Urinary bladder (tissue), 4 donors: Measurements from ENCODE around the gene IDE. TPM values are rescaled to one million over a fixed set of nuclear protein-coding genes. Genes with fewer than 3 reads are reported as not detected.
"Not testable (repeated sequence)": the region's sequence is repeated elsewhere in the genome, so short reads cannot be mapped to it uniquely, and the experiment has no call there.

Experiments
- DNase-seq: peaks from one replicate; pipeline ENCODE4 v3.0.0-alpha.2; 2015; ENCODE audit errors: extremely low spot score
- H3K27ac ChIP-seq: one replicate; pipeline ENCODE4 v1.5.1; 2013; ENCODE audit warnings: low read depth, mild to moderate bottlenecking, moderate library complexity
- H3K36me3 ChIP-seq: one replicate; pipeline ENCODE4 v1.6.1; 2013; ENCODE audit warnings: mild to moderate bottlenecking, moderate library complexity; ENCODE audit not compliant: insufficient read depth
- H3K4me1 ChIP-seq: one replicate; pipeline ENCODE4 v1.6.1; 2013; ENCODE audit warnings: mild to moderate bottlenecking, moderate library complexity; ENCODE audit not compliant: insufficient read depth
- H3K4me3 ChIP-seq: one replicate; pipeline ENCODE4 v1.5.1; 2013; ENCODE audit warnings: low read depth, low read length
- WGBS: extraction: QIAGEN DNeasy Blood & Tissue Kit; methylation state at CpG from one replicate; pipeline ENCODE4 v1.1.7; 2013; 5-methylcytosine and 5-hydroxymethylcytosine counted together
- polyA plus RNA-seq: library from polyadenylated mRNA; stranded (reverse); fragments of 200-250 nt; gene quantifications from one replicate; pipeline ENCODE4 v1.2.3, GENCODE V29; 2013
- total RNA-seq: library from RNA; depleted of rRNA; stranded (reverse); fragments of >200 nt; gene quantifications from one replicate; pipeline ENCODE4 v1.2.3, GENCODE V29; 2014
- donor health status: healthy with polysubstance abuse.
- donor health status: healthy.

Gene IDE
- 40.1 TPM for total RNA-seq
- polyA plus RNA-seq = 14.1 TPM

- under 1% methylated on average over 80 of the region's 80 CpGs for WGBS
- no peaks in the 10 kb centered on the region for H3K4me1 ChIP-seq
- DNase-seq = no peak
- peak within 1 kb of the TSS; percentile 90 for H3K27ac ChIP-seq
- H3K36me3 ChIP-seq = no peaks in the 10 kb centered on the region
- peak within 1 kb of the TSS; percentile 86 for H3K4me3 ChIP-seq
These were observed at the start of gene IDE for GRCh38 chr10:92573798-92574547. IDE (minus strand) TSS chr10:92574093; CDS start chr10:92574019, 74 bp downstream.

DNA sequence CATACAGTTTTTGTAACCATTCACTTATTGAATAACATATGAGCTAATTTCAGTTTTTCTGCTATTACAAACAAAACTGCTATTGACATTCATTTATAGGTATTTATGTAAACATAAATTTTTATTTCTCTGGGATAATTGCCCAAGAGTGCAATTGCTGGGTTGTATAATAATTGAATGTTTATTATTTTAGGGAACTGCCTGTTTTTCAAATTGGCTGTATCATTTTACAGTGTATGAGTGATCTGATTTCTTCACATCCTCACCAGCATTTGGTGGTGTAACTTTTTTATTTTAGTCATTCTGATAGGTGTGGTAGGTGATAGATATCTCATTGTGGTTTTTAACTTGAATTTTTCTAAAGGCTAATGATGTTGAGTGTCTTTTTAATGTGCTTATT lies 45.5 kb upstream of the IDE start:
- Histone ChIP-seq H3K36me3 (no peaks in the 10 kb centered on the region), H3K4me3 (no peak overlapping the region), H3K27ac (no peak overlapping the region), H3K4me1 (no peaks in the 10 kb centered on the region)
- DNase-seq = no peak

DNA sequence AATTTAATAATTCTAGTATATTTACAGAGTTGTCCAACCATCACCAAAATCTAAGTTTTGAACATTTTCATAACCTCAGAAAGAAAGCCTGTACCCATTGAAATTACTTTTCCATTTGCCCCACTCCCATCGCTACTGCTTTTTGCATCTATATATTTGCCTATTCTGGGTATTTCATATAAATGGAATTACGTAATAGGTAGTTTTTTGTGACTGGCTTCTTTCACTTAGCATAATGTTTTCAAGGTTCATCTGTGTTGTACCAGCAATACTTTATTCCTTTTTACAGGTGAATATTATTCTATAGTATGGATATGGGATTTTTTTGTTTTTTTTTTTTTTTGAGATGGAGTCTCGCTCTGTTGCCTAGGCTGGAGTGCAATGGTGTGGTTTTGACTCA lies 41.6 kb upstream of the IDE start:
- no peaks in the 10 kb centered on the region for H3K36me3 ChIP-seq
- 99% methylated on average over 3 of the region's 3 CpGs for WGBS
- DNase-seq = no peak
- H3K4me1 ChIP-seq = no peaks in the 10 kb centered on the region
- no peak overlapping the region for H3K4me3 ChIP-seq
- no peak overlapping the region for H3K27ac ChIP-seq

DNA sequence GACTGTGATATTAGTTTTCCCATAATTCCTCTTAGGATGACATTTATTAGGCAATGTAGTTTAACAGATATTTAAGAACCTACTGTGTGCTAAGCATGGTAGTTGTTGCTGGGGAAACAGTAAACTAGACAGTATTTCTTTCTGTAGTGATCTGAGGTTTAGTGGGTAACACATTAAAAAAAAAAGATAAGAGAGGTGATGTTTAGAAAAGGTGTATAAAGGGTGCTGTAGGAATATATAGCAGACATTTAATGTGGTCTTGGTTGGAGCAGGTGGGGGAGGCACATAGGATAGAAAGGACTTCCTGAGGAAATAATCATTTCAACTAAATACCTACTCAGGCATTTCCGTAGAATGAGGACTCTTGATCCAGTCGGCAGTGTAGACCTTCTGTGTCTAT lies 30.9 kb upstream of the IDE start:
- no peak overlapping the region for H3K4me3 ChIP-seq
- no peak for DNase-seq
- 88% methylated on average over 2 of the region's 2 CpGs for WGBS
- H3K27ac ChIP-seq = no peak overlapping the region
- no peaks in the 10 kb centered on the region for H3K36me3 ChIP-seq
- no peaks in the 10 kb centered on the region for H3K4me1 ChIP-seq

DNA sequence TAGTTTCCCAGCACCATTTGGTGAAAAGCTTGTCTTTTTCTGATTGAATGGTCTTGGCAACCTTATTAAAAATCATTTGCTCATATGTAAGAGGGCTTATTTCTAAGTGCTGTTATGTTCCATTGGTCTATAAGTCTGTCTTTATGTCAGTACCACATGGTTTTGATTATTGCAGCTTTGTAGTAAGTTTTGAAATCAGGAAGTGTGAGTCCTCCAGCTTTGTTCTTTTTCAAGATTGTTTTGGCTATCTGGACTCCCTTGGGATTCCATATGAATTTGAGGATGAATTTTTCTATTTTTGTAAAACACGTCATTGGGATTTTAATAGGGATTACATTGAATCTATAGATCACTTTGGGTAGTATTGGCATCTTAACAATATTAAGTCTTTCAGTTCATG lies 24.4 kb upstream of the IDE start:
- WGBS = 95% methylated on average over 1 of the region's 1 CpG
- no peak for DNase-seq
- Histone ChIP-seq H3K27ac (no peak overlapping the region), H3K36me3 (no peaks in the 10 kb centered on the region), H3K4me3 (no peak overlapping the region), H3K4me1 (no peaks in the 10 kb centered on the region)

DNA sequence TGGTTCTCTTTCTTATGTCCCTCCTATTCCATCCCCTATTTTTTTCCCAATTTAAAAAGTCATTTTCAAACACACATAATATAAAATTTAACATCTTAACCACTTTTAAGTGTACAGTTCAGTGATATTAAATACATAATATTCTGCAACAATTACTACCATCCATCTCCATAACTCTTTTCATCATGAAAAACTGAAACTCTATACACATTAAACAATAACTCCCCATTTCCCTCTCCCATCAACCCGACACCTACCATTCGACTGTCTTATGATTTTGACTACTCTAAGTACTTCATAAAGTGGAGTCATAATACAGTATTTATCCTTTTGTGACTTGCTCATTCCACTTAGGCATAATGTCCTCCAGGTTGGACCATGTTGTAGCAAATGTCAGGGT lies 21.6 kb upstream of the IDE start:
- DNase-seq = no peak
- no peaks in the 10 kb centered on the region for H3K36me3 ChIP-seq
- H3K4me1 ChIP-seq = no peaks in the 10 kb centered on the region
- no peak overlapping the region for H3K4me3 ChIP-seq
- 99% methylated on average over 2 of the region's 2 CpGs for WGBS
- no peak overlapping the region for H3K27ac ChIP-seq

GRCh38 chr10:92593619-92594588 lies 20.0 kb upstream of the IDE start:
- no peaks in the 10 kb centered on the region for H3K4me1 ChIP-seq
- no peaks in the 10 kb centered on the region for H3K36me3 ChIP-seq
- H3K4me3 ChIP-seq = peak overlapping the region; percentile 55
- WGBS = 11% methylated on average over 9 of the region's 9 CpGs
- H3K27ac ChIP-seq = no peak overlapping the region
- DNase-seq = no peak

GRCh38 chr10:92592761-92593618 lies 19.1 kb upstream of the IDE start, which contains the start of gene KIF11:
KIF11 (plus strand) TSS chr10:92593130; CDS start chr10:92593376, 246 bp downstream.
- under 1% methylated on average over 61 of the region's 61 CpGs for WGBS
- H3K27ac ChIP-seq = peak within 1 kb of the TSS; percentile 80
- H3K4me1 ChIP-seq = no peaks in the 10 kb centered on the region
- peak; percentile 94 for DNase-seq
- H3K4me3 ChIP-seq = peak within 1 kb of the TSS; percentile 55
- H3K36me3 ChIP-seq = no peaks in the 10 kb centered on the region

- Histone ChIP-seq H3K27ac (peak overlapping the region; percentile 64), H3K4me1 (no peaks in the 10 kb centered on the region), H3K36me3 (no peaks in the 10 kb centered on the region), H3K4me3 (peak overlapping the region; percentile 25)
- DNase-seq = peak; percentile 71
- under 1% methylated on average over 38 of the region's 38 CpGs for WGBS
These were observed 17.7 kb upstream of the IDE start for GRCh38 chr10:92591550-92592022.

DNA sequence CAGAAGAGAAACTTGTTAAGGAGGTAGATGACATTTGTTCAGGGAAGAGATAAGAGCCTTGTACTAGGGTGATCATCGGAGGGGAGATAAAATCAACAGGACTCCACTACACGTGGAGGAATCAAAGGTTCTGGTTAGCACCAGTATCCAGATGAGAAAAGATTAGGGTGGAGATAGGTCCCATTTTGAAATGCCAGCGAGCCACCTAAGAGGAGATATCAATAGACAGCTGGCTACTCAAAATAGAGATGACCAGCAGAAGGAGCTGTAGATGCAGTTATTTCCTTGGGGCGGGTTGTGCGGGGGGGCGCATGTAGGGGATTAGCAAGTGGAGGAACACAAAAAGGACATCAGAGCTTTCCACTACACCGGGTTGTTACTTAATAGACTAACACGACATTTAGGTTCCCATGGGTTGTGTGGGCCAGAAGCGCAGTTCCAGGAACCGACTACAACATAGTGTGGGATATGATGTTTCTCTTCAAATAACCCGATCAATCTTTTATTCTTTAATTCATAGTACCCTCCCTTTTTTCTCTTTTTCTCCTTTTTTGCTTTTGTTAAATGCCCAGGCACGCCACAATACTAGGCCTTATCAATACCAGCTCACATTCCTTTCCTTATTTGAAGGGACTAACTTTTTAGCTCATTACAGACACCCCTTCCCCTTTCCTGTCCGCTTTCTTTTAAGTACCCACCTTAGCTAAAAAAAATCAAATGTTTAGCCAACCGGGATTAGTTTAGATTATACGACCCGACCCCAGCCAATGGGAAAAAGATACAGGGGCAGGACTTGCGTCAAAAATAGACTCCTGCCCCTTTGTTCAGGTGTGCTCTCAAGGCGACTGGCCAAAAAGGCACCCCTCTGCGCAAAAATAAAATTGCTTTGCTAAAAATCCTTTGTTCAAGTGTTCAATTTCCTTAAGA lies 17.0 kb upstream of the IDE start:
- H3K4me1 ChIP-seq = no peaks in the 10 kb centered on the region
- peak overlapping the region; percentile 64 for H3K27ac ChIP-seq
- H3K4me3 ChIP-seq = peak overlapping the region; percentile 25
- H3K36me3 ChIP-seq = no peaks in the 10 kb centered on the region
- 36% methylated on average over 19 of the region's 19 CpGs for WGBS
- DNase-seq = no peak

- not testable (repeated sequence) for H3K4me3 ChIP-seq, H3K36me3 ChIP-seq, H3K4me1 ChIP-seq, DNase-seq, H3K27ac ChIP-seq
- WGBS = 93% methylated on average over 6 of the region's 6 CpGs
These were observed 8.5 kb upstream of the IDE start for GRCh38 chr10:92582347-92582746.

GRCh38 chr10:92575961-92576360 lies 2.1 kb upstream of the IDE start:
- no peak for DNase-seq
- Histone ChIP-seq H3K4me1 (no peaks in the 10 kb centered on the region), H3K27ac (no peak overlapping the region), H3K4me3 (no peak overlapping the region), H3K36me3 (no peaks in the 10 kb centered on the region)
